HepG2 (cell line): ENCODE results near the gene CENPP.

Source experiments
- TCF7L2 ChIP-seq: IDR thresholded peaks from 2 replicates; pipeline ENCODE4 v1.6.1; 2011; ENCODE audit warnings: mild to moderate bottlenecking, low read depth, low read length, moderate library complexity
- ZNF101 ChIP-seq: sonication (generic); formaldehyde crosslinking; IDR thresholded peaks from 2 replicates; pipeline ENCODE4 v1.4.0; 2020; ENCODE audit warnings: mild to moderate bottlenecking, low read depth, missing genetic modification reagents, borderline replicate concordance
- ZNF782 ChIP-seq: sonication (generic); formaldehyde crosslinking; IDR thresholded peaks from 2 replicates; pipeline ENCODE4 v1.4.0; 2020; ENCODE audit warnings: missing genetic modification reagents, mild to moderate bottlenecking, borderline replicate concordance

DNA sequence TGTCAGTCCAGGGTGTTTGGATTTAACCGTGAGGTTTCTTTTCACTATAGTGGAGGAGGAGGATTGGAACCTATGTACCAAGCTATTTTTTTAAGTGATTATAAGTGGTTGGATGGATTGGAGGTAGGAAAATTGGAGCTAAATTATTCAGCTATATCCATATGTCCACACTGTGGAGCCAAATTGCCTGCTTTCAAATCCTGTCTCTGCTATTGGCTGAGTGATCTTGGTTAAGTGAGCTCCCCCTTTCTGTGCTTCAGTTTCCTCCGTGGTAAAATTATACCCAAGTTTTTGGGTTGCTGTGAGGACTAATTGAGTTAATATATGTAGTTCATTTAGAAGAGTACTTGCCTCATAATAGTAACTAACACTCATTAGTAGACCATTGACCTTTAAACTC is 2.5 kb downstream of the CENPP start:
- TF ChIP-seq ZNF101 = no peak
- no peak for TF ChIP-seq ZNF782 (CRISPR knock-in tag)
- TF ChIP-seq TCF7L2 = no peak
